Stimulated activated CD4-positive, alpha-beta T cell treated with anti-CD3 and anti-CD28 coated beads, Interleukin-1b, Interleukin-23, amount 100 ng/mL, for 4 hours (primary cell): Measurements from ENCODE around the gene DNAL1.
A peak's percentile ranks its signal among the peaks of the same experiment; 100 is the strongest.
"Not testable (repeated sequence)": the region's sequence is repeated elsewhere in the genome, so short reads cannot be mapped to it uniquely, and the experiment has no call there.

Experiments used
- DNase-seq, 2 donors: peaks; one replicate each; pipeline ENCODE4 v3.0.0-alpha.2; 2020; ENCODE audit warnings: low read depth in 2 of 2

The DNAL1 gene

GRCh38 chr14:73708076-73708475 lies 63.3 kb downstream of the DNAL1 start:
- DNase-seq, result not testable (repeated sequence)

DNA sequence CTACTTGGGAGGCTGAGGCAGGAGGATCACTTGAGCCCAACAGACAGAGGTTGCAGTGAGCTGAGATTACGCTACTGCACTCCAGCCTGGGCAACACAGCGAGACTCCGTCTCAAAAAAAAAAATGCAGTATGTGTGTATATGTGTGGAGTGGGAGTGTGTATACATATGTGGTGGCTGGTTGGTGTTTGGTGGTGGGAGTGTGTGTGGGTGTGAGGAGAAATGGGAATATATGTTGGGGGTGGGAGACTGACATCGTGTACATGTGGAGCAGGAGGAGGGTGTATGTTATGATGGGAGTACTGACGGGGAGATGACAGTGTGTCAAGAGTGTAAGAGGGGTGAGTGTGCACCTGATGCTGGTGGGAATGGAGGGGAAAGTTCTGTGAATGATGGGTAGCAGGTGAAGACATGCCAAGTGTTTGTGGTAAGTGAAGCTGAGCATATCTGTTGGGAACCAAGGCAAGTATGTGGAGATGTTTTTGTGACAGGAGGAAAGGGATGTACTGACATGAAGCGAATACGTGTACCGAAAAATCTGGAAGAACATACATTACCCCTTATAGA lies 65.2 kb downstream of the DNAL1 start:
- no peak for DNase-seq

- DNase-seq, result no peak
Observed at GRCh38 chr14:73710737-73711136, 66.0 kb downstream of the DNAL1 start.

- DNase-seq, result no peak
Observed at GRCh38 chr14:73712071-73712506, 67.3 kb downstream of the DNAL1 start.

- DNase-seq, result no peak
Observed at GRCh38 chr14:73712540-73713180, 67.9 kb downstream of the DNAL1 start.

DNA sequence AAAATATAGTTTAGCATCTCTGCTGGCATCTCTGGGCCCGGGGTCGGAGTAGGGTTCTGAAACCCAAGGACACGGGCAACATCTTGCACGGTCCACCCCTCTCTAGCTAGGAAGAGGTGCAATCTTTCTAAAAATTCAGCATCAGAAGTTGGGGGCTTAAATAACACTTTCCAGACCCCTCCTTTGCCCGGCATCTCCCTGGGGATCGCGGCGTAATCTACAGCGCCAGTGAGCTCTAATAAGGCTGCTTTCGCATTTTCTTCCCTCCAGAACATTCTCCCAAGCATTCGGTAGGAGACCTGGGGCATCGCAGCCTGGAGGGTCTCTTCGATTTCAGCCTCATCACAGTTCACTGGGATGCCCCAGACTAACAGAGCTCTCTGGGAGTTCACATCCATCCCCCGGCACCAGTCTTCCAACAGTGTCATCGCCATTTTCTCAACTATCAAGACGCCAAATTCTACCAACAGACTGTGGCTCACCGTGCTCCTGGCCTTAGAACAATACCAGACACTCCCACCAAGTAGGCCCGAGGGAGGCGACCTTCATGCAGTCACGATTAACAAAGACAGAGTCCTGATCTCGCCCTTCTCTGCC lies 68.5 kb downstream of the DNAL1 start:
- DNase-seq, result no peak

DNA sequence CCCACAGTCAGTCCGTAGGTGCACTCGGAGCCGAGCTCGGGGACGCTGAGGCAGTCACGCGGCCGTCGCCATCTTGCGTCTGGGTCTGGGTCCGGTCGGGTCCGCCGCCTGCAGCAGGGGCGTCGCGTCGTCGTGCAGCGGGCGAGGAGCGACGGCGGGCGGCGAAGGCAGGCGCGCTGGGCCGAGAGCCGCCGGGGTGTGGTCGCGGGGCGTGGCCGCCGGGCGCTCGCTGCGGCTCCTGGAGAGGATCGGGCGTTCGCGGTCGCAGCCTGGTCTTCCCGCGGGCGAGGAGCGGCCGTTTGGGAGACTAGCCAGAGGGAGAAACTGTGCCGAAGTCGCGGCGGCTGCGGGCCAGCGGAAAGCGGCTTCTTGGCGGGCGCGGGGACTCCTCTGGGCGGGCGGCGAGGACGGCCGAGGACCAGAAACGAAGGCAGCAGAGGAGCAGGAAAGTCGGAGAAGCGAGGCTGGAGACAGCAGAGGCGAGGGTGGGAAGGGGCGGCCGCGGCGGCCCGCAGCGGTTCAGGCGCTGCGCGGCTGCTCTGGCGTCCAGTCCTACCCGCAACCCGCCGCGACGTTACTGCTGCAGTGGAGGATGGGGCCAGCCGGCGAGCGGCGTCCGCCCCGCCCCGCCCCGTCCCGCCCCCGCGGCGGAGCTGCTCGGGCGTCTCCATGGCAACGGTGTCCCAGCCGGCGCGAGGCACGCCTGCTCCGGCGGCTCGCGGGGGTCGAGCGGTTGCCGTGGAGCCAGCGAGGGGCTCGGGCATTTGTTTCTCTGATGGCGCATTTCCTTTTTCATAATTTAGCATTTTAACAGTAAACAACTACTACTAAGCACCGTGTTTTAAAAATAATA lies 69.2 kb downstream of the DNAL1 start, which contains the start of gene PNMA1:
Gene PNMA1, minus strand, starts transcription at position 582 of the 853 bp plus-strand sequence. CDS start 745 bp downstream, outside the sequence.
- peak; percentile 77 to 82 for DNase-seq

DNA sequence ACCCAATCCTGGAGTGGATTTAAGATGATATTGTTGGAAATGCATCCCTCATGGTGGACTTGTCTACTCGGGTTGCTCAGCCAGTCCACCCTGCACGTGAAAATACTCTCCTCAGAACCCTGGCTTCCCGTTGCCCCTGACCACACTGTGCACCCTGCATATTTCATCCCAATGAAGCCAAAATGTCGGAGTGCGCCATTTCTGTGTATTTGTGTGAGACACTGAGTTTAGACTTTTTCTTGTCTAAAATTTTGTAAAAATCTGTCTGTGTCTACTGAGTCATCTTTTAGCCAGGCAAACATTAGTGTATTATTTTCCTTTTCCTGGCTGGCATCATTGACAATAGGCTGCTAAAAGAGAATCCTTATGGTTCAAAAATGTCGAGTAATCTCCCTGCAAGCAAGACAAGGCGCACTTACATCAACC lies 69.9 kb downstream of the DNAL1 start:
- no peak for DNase-seq

DNA sequence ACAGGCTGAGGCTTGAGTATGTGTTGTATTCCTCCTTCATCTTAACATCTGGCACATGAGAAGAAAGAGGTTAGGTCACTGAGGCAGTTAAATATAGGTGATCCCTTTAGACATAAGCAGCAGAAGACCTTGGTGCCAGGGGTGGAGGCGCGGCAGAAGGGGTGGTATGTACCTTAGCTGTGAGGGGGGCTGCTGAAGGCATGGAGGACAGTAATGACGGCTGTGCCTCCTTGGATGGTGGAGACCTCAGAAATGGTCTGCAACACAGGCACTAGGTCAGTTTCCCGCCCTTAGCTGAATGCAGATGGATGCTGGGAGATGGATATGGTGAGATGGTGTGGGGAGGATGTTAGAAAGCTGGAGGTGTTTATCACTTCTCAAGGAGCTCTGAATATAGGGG lies 70.9 kb downstream of the DNAL1 start:
- DNase-seq, result no peak

- no peak for DNase-seq
Observed at GRCh38 chr14:73717266-73717665, 72.5 kb downstream of the DNAL1 start.

DNA sequence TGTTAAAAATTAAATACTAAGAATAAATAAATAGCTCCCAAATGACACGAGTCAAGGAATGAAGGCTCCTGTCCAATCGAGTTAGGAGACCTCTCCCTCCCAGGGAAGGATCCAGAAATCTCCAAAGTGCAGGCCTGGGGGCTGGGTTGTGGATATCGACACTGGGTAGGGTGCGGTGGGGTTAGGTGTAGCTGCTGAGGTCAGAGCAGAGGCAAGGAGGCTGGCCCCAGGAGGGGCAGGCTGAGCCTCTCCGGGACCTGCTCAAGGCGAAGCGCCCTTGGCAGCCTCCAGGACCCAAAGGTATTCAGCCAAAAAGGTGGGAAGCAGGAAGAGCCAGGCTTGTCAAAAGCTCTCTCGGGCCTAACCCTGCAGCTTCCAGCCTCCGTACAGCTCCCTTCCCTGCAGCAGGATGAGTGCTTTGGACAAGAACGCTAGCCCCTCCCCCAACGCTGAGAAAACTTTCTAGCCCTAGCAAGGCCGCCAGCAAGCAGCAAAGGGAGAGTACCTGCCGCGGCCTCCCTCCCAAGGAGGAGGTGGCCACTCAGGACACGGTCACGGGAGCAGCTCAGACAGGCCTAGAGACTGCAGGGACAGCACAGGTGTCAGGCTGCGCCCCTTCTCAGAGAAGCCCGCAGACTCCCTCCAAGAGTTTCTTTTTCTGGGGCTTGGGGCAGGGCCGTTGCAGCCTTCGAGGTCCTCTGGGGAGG lies 73.1 kb downstream of the DNAL1 start:
- no peak for DNase-seq

DNA sequence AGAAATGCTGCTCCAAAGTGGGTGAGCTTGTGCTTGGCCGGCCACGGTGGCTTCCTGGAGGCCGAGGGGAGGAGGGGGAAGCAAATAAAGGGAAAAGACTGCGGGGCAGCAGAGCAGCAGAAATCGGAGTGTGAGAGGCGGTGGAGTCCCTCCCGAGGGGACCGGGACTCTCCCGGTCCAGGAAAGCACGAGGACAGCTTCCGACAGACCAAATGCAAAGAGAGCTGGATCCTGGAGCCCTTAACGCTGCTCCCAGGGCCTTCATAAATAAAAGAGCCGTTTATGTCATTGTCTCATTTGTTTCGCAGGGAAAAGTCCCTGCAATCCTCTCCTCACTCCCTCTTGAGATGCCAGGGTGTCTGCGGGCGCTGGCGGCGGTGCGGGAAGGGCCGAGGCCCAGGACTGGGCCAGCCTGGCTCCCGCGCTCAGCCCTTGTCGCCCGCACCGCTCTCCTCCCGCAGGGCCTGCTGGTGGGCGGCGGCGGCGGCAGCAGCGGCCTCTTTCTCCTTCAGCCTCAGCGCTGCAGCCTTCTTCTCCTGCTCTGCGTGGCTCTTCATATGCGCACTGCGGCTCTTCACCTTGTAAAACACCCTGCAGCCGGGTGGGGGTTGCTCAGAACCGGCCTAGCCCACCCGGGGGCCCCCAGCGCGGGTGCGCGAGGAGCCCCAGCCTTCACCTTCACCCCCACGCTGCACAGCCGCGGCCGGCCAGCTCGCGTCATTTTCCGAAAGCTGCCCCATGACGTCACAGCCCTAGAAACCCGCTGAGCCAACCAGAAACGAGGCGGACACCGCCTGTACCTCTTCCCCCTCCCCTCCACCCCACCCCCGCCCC lies 73.8 kb downstream of the DNAL1 start:
- DNase-seq, result no peak

DNA sequence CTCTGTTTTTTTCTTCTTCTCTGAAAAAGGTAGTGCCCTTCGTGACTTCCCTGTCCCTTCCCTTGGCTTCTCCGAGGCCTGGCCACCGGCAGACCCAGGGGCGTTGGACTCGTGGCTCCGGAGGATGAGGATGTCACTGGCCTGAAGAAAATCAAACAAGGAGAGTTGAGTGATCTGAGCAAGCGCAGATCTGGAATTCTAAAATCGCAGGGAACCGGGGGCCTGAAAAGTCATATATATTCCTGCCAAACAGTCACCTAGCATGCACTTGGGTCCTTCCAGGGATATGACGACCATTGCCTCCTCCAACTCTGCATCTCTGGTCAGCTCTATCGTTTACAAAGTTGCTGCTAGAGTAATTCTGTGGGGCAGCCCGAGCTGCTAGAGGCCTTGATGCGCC lies 74.6 kb downstream of the DNAL1 start:
- DNase-seq, result no peak

- no peak for DNase-seq
Observed at GRCh38 chr14:73719791-73720190, 75.0 kb downstream of the DNAL1 start.

- no peak for DNase-seq
Observed at GRCh38 chr14:73720636-73721035, 75.8 kb downstream of the DNAL1 start.

DNA sequence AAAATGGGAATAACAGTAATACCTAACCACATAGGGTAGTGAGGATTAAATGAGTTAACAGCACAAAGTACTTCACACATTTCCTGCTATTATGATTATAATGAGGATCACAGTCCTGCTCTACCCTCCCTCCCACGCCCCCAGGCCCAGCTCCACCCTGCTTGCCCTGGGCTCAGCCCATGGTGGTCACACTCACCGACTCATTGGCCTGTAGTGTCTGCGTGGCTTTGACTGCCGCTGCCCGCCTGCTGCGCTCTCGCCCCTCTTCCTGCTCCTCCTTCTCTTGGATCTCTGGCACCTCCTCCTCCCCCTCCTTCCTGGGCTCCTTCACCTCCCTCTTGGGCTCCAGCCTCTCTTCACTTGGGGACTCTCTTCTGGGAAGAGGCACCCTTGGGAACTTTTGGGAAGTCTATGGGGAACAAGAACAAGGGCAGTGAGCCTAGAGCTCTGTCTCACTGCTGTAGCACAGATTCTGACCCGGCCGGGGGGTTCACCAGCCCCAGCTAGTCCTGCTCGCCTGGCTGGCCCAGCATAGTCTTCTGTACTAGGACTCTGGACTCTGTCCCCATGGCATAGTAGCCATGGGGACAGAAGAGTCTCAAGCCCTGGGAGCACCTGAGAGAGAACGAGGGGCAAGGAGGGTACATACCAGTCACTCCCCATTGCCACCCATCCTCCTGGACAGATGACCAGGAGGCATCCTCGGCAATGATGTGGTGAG lies 76.5 kb downstream of the DNAL1 start:
- no peak for DNase-seq

- no peak for DNase-seq
Observed at GRCh38 chr14:73722581-73722980, 77.8 kb downstream of the DNAL1 start.

DNA sequence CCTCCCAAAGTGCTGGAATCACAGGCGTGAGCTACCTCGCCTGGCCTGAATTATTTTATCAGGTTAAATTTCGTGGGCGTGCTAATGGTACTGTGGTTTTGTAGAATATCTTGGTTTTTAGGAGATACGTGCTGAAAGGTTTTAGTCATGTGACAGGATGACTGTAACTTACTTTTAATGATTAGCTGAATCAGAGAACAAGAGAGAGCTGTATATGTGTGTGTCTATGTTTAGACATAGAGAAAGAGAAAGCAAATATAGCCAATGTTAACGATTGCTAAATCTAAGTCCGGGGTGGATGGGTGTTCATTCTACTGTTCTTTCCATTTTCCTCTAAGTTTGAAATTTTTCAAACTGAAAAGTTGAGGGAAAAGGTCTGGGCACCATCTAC lies 78.6 kb downstream of the DNAL1 start:
- no peak for DNase-seq

DNA sequence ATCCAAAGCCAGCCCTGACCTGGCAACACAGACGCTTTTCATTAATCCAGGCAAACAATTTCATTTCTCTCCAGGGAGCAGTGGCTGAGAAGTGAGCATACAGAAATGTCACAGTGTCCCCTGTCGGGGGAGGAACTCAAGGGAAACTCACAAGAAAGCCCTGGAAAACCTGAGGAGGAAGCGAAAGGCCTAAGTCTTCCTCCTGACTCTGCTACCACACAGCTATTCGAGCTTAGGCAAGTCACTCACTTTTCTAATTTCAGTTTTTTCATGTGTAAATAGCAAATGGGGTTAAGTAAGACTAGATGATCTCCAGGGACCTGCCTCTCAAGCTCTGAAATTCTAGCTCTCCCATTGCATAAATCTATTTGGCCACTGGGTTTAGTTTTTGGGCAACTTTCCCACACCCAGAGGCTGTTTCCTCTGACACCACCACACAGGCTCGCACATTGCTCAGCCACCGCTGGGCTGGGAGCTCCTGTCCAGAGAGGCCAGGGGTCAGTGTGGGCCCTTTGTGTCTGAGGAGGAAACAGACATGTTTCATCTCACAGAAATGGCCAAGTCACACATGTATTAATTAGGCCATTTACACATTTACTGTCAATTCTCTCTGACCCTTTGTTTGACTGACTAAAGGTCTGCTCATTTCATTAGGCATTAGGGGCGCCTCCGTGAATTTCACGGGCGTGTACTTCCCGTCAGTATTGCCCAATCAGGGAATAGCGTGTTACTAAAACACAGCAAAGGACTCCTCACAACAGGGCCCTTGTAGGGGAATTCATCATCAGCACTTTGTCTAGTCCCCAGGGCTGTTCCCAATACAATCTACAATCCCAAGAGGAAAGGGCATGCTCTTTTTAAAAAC lies 79.2 kb downstream of the DNAL1 start:
- DNase-seq, result no peak
